NCI-H2171 treated with DMSO at 0.1 percent for 48 hours (cell line): Measurements from ENCODE around the gene DCAF6.
"Not testable (repeated sequence)": the region's sequence is repeated elsewhere in the genome, so short reads cannot be mapped to it uniquely, and the experiment has no call there.

Experiments
- DNase-seq: peaks from one replicate; lab custom pipeline; 2025; lab: John Stamatoyannopoulos, UW

The DCAF6 gene, protein sequence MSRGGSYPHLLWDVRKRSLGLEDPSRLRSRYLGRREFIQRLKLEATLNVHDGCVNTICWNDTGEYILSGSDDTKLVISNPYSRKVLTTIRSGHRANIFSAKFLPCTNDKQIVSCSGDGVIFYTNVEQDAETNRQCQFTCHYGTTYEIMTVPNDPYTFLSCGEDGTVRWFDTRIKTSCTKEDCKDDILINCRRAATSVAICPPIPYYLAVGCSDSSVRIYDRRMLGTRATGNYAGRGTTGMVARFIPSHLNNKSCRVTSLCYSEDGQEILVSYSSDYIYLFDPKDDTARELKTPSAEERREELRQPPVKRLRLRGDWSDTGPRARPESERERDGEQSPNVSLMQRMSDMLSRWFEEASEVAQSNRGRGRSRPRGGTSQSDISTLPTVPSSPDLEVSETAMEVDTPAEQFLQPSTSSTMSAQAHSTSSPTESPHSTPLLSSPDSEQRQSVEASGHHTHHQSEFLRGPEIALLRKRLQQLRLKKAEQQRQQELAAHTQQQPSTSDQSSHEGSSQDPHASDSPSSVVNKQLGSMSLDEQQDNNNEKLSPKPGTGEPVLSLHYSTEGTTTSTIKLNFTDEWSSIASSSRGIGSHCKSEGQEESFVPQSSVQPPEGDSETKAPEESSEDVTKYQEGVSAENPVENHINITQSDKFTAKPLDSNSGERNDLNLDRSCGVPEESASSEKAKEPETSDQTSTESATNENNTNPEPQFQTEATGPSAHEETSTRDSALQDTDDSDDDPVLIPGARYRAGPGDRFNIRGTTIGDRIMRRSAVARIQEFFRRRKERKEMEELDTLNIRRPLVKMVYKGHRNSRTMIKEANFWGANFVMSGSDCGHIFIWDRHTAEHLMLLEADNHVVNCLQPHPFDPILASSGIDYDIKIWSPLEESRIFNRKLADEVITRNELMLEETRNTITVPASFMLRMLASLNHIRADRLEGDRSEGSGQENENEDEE

DNA sequence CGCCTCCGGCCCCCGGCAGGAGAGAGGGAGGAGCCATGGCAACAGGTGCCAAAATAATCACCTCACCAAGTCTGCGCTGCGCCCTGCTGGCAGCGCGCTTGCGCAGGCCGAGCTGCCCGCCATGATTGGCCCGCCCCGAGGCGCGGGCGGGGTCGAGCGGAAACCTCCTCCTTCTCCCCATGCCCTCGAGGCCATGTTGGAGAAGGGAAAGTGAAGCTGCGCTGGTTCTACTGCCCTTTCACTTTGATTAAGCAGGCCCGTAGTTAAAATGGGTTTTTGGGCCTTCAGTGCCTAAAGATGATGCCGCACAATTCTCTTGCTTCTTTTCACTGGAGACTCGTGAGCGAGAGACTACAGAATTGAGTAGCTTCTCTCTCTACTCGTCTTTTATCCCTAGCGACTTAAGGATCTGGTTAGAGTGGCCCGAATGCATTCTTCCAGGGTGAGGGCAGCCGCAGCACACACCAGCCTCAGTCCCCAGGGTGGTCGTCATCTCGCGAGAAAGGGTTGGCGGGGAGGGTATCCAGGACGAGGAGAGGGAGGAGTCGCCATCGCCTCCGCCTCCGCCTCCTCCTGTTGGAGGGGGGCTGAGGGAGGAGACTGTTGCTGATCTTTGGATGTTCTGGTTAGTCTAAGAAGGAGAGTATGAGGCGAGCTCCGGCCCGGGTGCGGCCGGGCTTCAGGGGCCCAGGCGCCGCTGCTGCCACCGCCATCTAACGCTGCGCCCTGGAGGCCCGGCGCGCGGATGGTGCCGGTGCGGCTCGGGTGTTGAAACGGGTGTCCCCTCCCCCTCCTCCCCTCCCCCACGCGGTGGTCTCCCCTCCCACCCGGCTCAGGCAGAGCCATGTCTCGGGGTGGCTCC is at the start of gene DCAF6:
Gene DCAF6 (plus strand): TSS at position 616 of the 862 bp plus-strand sequence. CDS start 229 bp downstream, at position 845.
- DNase-seq: peak; percentile 96

DNA sequence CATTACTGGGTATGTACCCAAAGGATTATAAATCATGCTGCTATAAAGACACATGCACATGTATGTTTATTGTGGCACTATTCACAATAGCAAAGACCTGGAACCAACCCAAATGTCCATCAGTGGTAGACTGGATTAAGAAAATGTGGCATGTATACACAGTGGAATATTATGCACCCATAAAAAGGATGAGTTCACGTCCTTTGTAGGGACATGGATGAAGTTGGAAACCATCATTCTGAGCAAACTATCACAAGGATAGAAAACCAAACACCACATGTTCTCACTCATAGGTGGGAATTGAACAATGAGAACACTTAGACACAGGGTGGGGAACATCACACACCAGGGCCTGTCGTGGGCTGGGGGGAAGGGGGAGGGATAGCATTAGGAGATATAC is 49.3 kb upstream of the DCAF6 start:
- DNase-seq: not testable (repeated sequence)

DNA sequence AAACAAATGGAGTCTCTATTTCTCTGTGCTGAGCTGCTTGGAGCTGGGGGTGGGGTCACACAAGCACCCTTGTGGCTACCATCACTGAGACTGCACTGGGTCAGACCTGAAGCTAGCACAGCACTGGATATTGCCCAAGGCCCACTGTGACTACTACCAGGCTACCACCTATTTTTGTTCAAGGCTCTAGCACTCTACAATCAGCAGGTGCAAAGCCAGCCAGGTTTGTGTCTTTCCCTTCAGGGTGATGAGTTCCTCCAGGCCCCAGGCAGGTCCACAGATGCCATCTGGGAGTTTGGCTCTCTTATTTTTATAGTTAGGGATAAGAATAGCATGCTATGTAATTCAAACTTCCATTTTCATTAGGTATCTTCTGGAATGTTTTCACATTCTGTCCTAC is 46.1 kb upstream of the DCAF6 start:
- no peak for DNase-seq

DNA sequence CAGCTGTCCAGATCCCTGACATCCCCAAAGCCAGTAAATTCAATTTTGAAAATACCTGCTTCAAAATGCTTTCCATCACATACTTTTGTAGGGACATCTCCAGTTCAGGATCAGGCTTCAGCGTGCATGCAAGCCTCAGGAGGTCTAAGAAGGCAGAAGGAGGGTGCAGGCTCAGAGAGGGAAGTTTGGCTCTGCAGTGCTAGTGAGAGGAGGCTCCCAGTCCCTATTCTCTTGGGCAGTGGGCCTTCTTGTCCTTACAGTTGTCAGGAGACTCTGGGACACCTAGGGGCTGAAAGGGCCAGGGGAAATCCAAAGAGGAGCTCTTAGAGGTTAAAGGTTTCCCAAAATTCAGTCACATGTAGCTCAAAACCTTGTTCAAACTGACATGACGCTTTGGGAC is 42.7 kb upstream of the DCAF6 start:
- no peak for DNase-seq

DNA sequence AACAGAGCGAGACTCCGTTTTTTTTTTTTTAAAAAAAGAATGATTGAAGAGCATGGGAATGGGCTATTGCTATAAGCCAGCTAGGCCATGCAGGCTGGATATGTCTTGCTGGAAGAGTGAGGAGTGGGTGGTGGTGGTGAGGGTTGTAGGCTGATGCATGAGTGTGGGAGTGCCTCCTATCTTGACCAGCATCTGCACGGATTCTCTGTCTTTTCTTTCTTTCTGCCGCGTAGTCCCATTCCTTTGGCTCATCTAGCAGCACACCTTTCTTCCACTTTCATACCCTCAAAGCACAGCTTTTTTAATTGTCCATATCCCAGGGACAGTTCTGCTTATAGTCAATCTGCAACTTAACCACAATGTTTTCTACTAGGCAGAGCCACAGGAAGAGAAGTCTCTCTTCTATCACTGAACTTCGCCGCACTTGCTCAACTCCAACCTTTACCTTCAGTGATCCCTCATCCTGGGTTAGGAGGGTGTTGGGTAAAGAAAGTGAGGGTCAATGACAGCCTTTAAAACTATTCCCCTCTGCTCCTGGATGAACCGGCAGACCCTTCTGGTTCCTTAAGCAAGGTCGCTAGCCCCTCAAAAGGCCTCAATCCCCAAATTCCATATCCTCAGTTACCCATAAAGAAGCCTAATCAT is 37.8 kb upstream of the DCAF6 start:
- DNase-seq: no peak

DNA sequence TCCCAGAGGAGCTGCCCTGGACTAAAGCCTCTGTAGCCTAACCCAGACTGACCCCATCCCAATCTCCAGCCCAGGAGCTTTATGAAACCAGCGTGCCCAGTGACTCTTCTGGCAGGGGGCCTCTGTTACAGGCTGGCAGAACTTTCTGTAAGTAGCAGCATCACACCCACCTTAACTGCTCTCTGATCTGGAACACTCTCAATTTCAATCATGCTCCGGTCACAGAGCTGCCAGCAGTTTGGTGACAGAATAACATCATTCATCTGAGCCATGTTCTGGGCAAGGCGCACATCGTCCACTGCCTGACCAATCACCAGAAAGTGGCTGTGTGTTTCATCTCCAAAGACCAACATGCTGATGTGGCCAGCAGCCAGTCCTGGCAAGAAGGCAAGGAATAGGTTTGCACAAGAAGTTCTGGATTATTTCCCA is 37.2 kb upstream of the DCAF6 start:
- no peak for DNase-seq

DNA sequence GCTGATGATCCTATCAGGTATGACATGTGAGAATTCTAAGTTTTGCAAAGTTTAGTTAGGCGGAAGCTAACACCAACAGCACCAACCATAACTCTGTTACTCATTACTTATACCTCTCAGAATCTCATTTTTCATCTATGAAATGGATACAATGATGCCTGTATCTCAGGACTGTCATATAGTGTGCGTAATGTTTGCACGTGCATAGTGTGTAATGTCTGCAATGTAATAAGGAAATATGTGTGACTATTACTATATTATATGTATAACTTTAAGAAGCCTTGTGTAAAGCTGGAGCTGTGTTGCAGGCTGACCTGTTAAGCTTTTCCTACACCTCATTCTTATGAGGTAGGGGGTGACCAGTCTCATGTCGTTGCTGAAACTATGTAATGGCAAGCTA is 35.6 kb upstream of the DCAF6 start:
- no peak for DNase-seq

DNA sequence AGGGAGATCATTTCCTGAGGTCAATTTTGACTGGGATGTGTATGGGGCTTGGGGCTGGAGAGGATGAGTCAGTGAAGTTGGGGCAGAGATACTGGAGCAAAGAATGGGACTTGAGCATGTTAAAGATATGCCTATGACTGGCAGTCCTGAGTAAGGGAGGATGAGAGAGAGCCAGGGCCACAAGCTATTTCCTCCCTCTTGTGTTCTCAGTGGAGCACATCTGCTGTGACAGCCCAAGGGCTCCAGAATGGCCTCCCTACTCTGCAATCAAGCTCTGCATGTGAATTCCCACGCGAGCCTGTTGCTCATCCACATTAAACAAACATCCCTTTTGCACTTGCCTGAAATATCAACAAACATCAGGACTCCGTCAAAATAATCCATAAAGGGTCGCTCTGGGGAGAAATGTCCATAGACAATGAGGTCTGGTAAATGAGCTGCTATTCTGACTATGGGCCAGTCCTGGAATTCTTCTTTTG is 31.8 kb upstream of the DCAF6 start:
- DNase-seq: no peak

DNA sequence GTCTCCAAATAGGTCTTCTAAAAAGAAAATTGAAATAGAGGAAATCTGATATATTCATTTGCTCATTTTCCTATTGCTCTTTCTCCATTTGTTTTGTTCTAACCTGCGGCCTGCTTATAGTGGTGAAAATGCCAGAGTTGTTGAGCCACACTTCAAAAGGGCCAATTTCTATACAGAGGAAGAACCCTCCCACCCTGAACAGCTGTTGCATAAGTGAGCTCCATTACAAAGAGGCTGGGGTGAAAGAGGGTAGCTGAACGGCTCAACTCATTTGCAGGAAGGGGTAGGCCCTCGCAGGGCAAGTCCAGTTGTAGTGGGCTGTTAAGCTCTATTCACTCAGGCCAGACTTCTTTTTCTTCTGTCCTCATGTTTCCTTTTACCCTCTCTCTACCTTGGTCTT is 31.3 kb upstream of the DCAF6 start:
- DNase-seq: no peak

DNA sequence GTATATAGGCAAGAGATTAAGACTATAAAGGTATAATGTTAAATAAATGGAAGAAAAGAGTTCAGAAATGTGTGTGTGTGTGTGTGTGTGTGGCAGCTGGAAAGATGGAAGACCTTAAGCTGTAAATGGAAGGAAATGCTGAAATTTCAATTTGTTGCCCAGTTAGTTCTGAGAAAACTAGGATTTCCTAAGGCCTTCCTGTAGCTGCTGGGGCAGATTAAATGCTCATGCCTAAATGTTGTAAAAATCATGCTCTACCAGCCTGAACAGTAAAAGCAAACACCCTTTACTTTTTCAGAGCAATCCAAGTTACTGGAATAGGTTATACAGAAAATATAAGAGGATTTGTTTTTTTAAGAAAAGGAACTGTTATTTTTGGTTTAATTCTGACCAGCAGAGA is 30.8 kb upstream of the DCAF6 start:
- DNase-seq: no peak

DNA sequence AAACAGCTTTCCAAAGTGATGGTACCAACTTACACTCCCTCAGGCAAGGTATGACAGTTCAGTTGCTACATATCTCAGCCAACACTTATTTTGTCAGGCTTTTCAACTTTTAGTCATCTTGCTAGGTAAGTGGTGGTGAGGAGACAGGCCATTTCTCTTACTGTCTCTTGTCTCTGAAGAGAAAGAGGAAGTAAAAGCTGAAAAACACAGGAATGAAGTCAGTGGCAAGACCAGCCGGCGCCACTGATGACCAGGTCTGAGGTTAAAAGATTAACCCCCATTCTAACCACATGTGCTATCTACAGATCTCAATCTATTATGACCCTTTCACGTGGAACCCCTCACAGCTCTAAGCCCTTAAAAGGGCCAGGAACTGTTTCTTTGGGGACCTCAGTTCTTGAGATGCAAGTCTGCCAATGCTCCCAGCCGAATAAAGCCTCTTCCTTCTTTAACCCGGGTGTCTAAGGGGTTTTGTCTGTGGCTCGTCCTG is 26.7 kb upstream of the DCAF6 start:
- DNase-seq: no peak

DNA sequence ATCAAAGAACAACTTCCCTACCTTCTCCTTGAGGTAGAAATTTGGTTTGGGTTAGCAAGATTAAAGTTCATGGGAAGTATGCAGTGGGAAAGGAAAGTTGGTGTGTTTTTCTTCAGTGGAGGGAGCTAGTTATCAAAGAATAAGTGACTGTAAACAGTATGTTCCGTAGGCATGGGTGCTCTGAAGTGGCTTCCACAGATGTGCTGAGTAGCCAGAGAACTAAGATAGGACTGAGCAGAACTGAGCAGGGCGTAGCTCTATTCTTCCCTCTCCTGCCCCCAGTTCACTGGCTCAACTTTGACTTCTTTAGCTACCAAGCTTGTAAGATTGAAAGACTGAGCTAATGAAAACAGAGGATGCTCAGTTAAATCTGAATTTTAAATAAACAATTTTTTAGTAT is 26.0 kb upstream of the DCAF6 start:
- no peak for DNase-seq

DNA sequence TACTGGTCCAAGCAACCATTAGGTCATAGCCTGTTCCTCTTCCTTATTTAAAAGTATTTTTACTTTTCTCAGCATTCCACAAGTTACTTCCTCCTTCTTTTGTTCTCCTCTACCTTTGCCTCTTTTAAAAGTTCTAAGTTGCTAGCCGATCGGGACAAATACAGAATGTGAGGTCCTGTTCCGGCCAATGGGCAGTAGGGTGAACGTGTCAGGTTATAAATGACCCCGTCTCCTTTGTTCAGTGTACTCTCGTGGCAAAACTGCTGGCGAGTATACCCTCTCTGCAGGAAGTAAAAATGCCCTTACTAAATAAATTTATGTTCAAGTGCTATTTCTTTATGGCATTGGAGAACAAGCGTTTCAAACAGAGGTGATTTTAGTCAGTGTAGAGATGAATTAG is 25.1 kb upstream of the DCAF6 start:
- no peak for DNase-seq

DNA sequence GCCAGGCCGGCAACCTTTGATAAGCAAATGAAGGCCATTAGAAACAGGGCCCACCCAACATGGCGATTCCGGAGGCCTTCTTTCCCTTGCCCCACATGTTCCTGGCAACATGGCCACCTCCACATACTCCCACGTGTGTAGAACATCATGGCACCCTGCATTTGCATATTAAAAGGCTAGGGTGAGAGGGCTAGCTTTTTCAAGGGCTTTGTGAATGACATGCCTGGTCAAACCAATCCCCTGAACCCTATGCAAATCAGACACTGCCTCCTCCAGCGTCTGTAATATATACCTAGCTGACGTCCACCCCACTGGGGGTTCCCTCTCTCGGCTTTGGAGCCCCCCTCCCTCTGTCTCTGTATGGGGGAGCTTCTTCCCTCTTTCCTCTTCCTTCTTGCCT is 24.2 kb upstream of the DCAF6 start:
- no peak for DNase-seq

DNA sequence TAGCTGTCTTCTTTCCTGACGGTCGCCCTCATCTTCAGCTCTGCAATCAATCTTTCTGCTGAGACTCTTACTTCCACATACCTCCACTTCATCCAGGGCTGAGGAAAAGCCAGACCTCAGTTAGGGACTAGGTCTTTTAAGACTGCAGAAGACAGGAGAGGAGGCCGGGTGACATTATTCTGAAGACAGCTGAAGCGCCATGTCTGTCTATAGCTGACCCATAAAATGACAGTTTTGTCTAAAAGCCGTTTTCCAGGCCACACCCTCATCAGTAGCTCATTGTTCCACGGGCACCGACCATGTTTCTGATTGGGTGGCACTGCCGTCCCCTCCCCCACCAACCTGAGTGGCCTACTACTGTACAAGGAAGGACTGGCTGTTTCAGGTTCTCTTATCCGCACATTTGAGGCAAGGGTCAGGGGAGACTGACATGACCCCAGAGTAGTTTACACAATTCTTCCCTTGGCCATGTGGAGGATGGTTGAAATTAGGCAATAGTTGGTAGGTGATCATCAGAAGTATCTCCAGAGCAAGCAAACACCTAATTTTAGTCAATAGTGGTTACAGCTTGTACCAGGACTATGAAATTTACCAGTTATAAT is 22.5 kb upstream of the DCAF6 start, which contains the start of gene ADCY10:
Gene ADCY10 (minus strand): TSS at position 240 of the 602 bp plus-strand sequence. CDS start 8,994 bp downstream, outside the sequence.
- DNase-seq: no peak

DNA sequence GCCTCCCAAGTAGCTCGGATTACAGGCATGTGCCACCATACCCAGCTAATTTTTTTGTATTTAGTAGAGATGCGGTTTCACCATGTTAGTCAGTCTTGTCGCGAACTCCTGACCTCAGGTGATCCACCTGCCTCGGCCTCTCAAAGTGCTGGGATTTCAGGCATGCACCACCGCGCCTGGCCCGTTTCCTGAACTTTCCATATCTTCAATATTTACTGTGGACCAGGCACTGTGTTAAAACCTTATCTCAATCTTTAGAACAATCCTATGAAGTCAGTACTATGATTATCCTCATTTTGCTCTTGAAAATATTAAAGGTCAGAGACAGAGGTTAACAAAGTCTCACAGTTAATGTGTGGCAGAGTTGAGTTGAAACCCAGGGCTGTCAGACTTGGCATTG is 20.9 kb upstream of the DCAF6 start:
- DNase-seq: no peak

DNA sequence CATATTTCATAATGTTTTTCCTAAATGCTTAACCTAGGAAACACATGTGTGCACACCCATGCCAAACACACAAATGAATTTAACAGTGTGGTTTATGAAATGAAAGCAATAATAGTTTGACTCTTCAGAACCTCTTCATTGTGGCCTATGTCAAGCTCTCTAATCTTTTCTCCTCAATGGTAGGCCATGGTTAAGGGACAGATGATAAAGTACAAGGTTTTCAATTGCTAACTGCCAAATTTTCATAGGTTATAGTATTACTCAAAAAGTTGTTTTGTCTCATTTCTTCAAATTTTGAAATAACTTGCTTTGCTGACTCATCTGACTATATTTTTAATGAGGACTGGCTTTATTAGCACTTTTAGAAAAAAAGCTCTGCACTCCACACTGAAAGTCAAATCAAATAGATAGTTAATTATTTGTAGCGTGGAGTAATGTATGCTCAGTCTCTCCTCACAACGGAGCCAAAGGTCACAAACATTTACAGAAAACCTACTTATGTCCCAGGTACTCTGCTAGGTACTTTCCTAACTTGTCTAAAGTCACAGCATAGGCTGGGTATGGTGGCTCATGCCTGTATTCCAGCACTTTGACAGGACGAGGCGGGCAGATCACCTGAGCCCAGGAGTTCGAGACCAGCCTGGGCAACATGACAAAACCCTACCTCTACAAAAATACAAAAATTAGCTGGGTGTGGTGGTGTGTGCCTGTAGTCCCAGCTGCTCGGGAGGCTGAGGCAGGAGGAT is 19.5 kb upstream of the DCAF6 start:
- no peak for DNase-seq

DNA sequence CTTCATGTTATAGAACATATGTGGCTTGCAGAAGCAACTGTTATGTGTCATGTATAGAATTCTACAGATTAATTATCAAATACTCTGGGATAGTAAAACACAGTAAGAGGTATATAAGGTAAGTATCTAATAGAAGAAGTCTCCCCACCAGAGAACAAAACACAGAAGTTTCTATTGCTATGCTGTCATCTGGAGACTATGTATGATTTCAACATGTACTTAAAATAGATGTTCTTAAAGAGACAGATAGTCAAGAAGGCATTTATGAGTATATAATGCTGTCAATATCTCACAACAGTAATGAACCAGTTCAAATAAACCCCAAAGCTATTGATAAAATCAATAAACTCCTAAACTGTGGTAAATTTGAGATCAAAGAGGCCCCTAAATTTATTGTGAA is 14.5 kb upstream of the DCAF6 start:
- DNase-seq: no peak

DNA sequence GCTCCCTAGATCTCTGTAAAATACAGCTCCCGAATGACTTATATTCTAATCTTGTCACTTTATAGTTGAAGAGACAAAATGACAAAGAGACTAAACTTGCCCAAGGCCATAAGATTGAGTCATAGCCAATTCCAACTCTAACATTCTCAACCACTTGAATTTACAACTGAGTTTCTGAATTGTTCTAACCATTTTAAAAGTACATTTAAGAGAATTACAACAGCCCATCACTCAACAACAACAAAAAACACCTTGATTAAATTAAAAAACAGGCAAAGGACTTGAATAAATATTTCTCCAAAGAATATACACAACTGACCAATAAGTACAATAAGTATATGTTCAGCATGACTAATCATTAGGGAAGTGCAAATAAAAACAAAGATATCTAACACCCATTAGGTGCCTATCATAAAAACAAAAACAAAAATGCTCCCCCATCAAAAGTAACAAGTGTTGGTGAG is 13.8 kb upstream of the DCAF6 start:
- DNase-seq: no peak
